H1 (cell line): Measurements from ENCODE around the gene MGMT. TPM values are rescaled to one million over a fixed set of nuclear protein-coding genes. Genes with fewer than 3 reads are reported as not detected.

ENCODE experiments used
- CTCF ChIA-PET: fragments of 300-600 bp; sonication (Branson Sonifier 250); formaldehyde crosslinking; loops from one replicate; lab custom pipeline; 2021; ENCODE audit not compliant: partially characterized antibody; lab: Charles Lee
- POLR2A ChIA-PET: fragments of 300-600 bp; sonication (Branson Sonifier 250); formaldehyde crosslinking; loops from one replicate; lab custom pipeline; 2021; ENCODE audit warnings: inconsistent platforms; ENCODE audit not compliant: partially characterized antibody; lab: Charles Lee
- DNase-seq, 2 experiments: peaks; one replicate each; pipeline versions ENCODE4 v3.0.0 to v3.0.0-alpha.2; 2010 to 2022; ENCODE audit warnings: low spot score in 2 of 2, low read depth in 1 of 2, mixed read lengths in 1 of 2
- FAIRE-seq: peaks from 2 replicates; lab custom pipeline; 2011; peaks lifted over from hg19 to GRCh38; lab: Jason Lieb, UNC
- H2AFZ ChIP-seq: 2 replicates; pipeline ENCODE4 v1.8.1; 2012; ENCODE audit warnings: low read length, inconsistent platforms
- H2AK5ac ChIP-seq: 2 replicates; pipeline ENCODE4 v1.6.1; 2013; ENCODE audit warnings: low read depth, low read length
- H2BK120ac ChIP-seq: replicated peaks from 2 replicates; pipeline ENCODE3; 2013; ENCODE audit warnings: low read depth, low read length, inconsistent platforms
- H2BK12ac ChIP-seq: 2 replicates; pipeline ENCODE4 v1.6.1; 2013; ENCODE audit warnings: low read depth, low read length
- H2BK15ac ChIP-seq: 2 replicates; pipeline ENCODE4 v1.6.1; 2013; ENCODE audit warnings: low read length
- H2BK20ac ChIP-seq: 2 replicates; pipeline ENCODE4 v1.6.1; 2013; ENCODE audit warnings: low read length
- H2BK5ac ChIP-seq: 2 replicates; pipeline ENCODE4 v1.6.1; 2013; ENCODE audit warnings: low read depth, low read length
- H3K14ac ChIP-seq: 2 replicates; pipeline ENCODE4 v1.6.1; 2013; ENCODE audit warnings: inconsistent platforms; ENCODE audit not compliant: insufficient read length
- H3K18ac ChIP-seq: 2 replicates; pipeline ENCODE4 v1.6.1; 2013; ENCODE audit warnings: low read length; ENCODE audit errors: extremely low read depth
- H3K23ac ChIP-seq: 2 replicates; pipeline ENCODE4 v1.6.1; 2013; ENCODE audit warnings: inconsistent platforms; ENCODE audit not compliant: insufficient read length
- H3K23me2 ChIP-seq: 2 replicates; pipeline ENCODE4 v1.6.1; 2013; ENCODE audit warnings: low read depth, low read length
- H3K27ac ChIP-seq: 2 replicates; pipeline ENCODE4 v1.6.1; 2011; ENCODE audit warnings: low read depth, low read length, inconsistent platforms
- H3K27me3 ChIP-seq, 4 experiments: replicated peaks in 1 of 4; 1 replicate in 1 of 4; 2 replicates in 3 of 4; pipeline versions ENCODE4 v1.6.1 to v1.8.1; 2011 to 2013; ENCODE audit warnings: low read length in 3 of 4, mild to moderate bottlenecking in 3 of 4, inconsistent platforms in 2 of 4, mixed read lengths in 2 of 4, moderate library complexity in 1 of 4; ENCODE audit not compliant: control insufficient read depth in 3 of 4, insufficient read depth in 3 of 4; ENCODE audit errors: extremely low read depth in 1 of 4
- H3K36me3 ChIP-seq, 4 experiments: 2 replicates each; pipeline versions ENCODE4 v1.6.1 to v1.8.1; 2011 to 2013; ENCODE audit warnings: mild to moderate bottlenecking in 4 of 4, low read length in 3 of 4, moderate library complexity in 2 of 4, control low read depth in 1 of 4, inconsistent platforms in 1 of 4; ENCODE audit not compliant: insufficient read depth in 4 of 4, control insufficient read depth in 2 of 4
- H3K4ac ChIP-seq: replicated peaks from 2 replicates; pipeline ENCODE3; 2013; ENCODE audit warnings: low read length, low read depth, mixed read lengths, inconsistent platforms; ENCODE audit not compliant: insufficient read length
- H3K4me1 ChIP-seq, 4 experiments: replicated peaks in 1 of 4; 1 replicate in 1 of 4; 2 replicates in 3 of 4; pipeline versions ENCODE4 v1.6.1 to v1.8.1; 2011 to 2013; ENCODE audit warnings: low read length in 3 of 4, inconsistent platforms in 2 of 4, mixed read lengths in 1 of 4; ENCODE audit not compliant: insufficient read depth in 4 of 4, control insufficient read depth in 3 of 4
- H3K4me2 ChIP-seq, 2 experiments: 2 replicates each; pipeline versions ENCODE4 v1.6.1 to v1.8.1; 2011 to 2013; ENCODE audit warnings: low read depth in 2 of 2, low read length in 2 of 2, control low read depth in 1 of 2, inconsistent platforms in 1 of 2, mild to moderate bottlenecking in 1 of 2; ENCODE audit not compliant: insufficient read depth in 1 of 2
- H3K4me3 ChIP-seq, 4 experiments: fragments of 200-600, 300-600 bp in 1 of 4; sonication (generic), shearing (Covaris generic), sonication (Bioruptor Twin) in 1 of 4; 2 replicates each; pipeline versions ENCODE4 v1.5.1 to v1.8.1; 2011 to 2016; ENCODE audit warnings: low read length in 4 of 4, low read depth in 3 of 4, control low read depth in 2 of 4, inconsistent platforms in 2 of 4, mild to moderate bottlenecking in 2 of 4, mixed read lengths in 1 of 4, moderate library complexity in 1 of 4; ENCODE audit not compliant: insufficient read depth in 2 of 4; ENCODE audit errors: extremely low read depth in 1 of 4
- H3K56ac ChIP-seq: replicated peaks from 2 replicates; pipeline ENCODE3; 2013; ENCODE audit warnings: low read depth, mild to moderate bottlenecking, mixed read lengths, low read length, inconsistent platforms; ENCODE audit not compliant: insufficient read length
- H3K79me1 ChIP-seq: 2 replicates; pipeline ENCODE4 v1.6.1; 2013; ENCODE audit warnings: low read depth, low read length, control low read depth
- H3K79me2 ChIP-seq, 2 experiments: 2 replicates each; pipeline versions ENCODE4 v1.6.1 to v1.8.1; 2012 to 2013; ENCODE audit warnings: low read length in 2 of 2, mild to moderate bottlenecking in 2 of 2, inconsistent platforms in 1 of 2; ENCODE audit not compliant: insufficient read depth in 2 of 2, control insufficient read depth in 1 of 2
- H3K9ac ChIP-seq, 4 experiments: replicated peaks in 1 of 4; 1 replicate in 1 of 4; 2 replicates in 3 of 4; pipeline versions ENCODE4 v1.6.1 to v1.8.1; 2011 to 2013; ENCODE audit warnings: low read depth in 3 of 4, low read length in 3 of 4, control low read depth in 2 of 4, mild to moderate bottlenecking in 2 of 4, moderate library complexity in 2 of 4, inconsistent platforms in 1 of 4; ENCODE audit errors: extremely low read depth in 1 of 4
- H3K9me3 ChIP-seq, 2 experiments: 2 replicates each; pipeline versions ENCODE4 v1.6.1 to v1.8.1; 2012 to 2013; ENCODE audit warnings: mild to moderate bottlenecking in 2 of 2, moderate library complexity in 2 of 2, control low read depth in 1 of 2, inconsistent platforms in 1 of 2, low read depth in 1 of 2, low read length in 1 of 2, mixed read lengths in 1 of 2; ENCODE audit not compliant: insufficient read depth in 2 of 2
- H4K20me1 ChIP-seq, 2 experiments: replicated peaks in 1 of 2; 2 replicates each; pipeline versions ENCODE3 to v1.8.1; 2011 to 2013; ENCODE audit warnings: inconsistent platforms in 2 of 2, low read length in 2 of 2, mild to moderate bottlenecking in 1 of 2; ENCODE audit not compliant: insufficient read depth in 2 of 2, control insufficient read depth in 1 of 2
- H4K5ac ChIP-seq: 2 replicates; pipeline ENCODE4 v1.6.1; 2013; ENCODE audit warnings: low read length, low read depth, mixed read lengths, inconsistent platforms; ENCODE audit not compliant: insufficient read length
- H4K8ac ChIP-seq: 2 replicates; pipeline ENCODE4 v1.8.0; 2013; ENCODE audit warnings: mild to moderate bottlenecking, moderate library complexity, low read length, inconsistent platforms; ENCODE audit not compliant: insufficient read depth; ENCODE audit errors: extremely low read depth
- H4K91ac ChIP-seq: replicated peaks from 2 replicates; pipeline ENCODE3; 2013; ENCODE audit warnings: low read length, mixed read lengths, inconsistent platforms; ENCODE audit not compliant: insufficient read length
- CTBP2 ChIP-seq: IDR thresholded peaks from 2 replicates; pipeline ENCODE4 v1.7.0; 2011; ENCODE audit warnings: borderline replicate concordance, mild to moderate bottlenecking, moderate library complexity, mixed read lengths, low read length; ENCODE audit not compliant: insufficient read depth, insufficient read length
- EP300 ChIP-seq, 2 experiments: IDR thresholded peaks; 1 replicate in 1 of 2; 2 replicates in 1 of 2; pipeline ENCODE4 v1.6.1; 2011 to 2012; ENCODE audit warnings: low read depth in 2 of 2, low read length in 2 of 2, mild to moderate bottlenecking in 2 of 2, borderline replicate concordance in 1 of 2, inconsistent platforms in 1 of 2, moderate library complexity in 1 of 2
- FOSL1 ChIP-seq: IDR thresholded peaks from 2 replicates; pipeline ENCODE4 v1.6.1; 2011; ENCODE audit warnings: mild to moderate bottlenecking, low read depth, low read length, moderate library complexity; ENCODE audit not compliant: insufficient read depth
- JUN ChIP-seq: IDR thresholded peaks from 2 replicates; pipeline ENCODE4 v1.6.1; 2011; ENCODE audit warnings: low read depth, mild to moderate bottlenecking, improper control_type of control experiment, low read length
- KDM1A ChIP-seq: fragments of 200-600, 300-600 bp; sonication (generic); IDR thresholded peaks from 2 replicates; pipeline ENCODE4 v1.7.1; 2016; ENCODE audit warnings: mild to moderate bottlenecking, low read length, borderline replicate concordance
- MAFK ChIP-seq: IDR thresholded peaks from 2 replicates; pipeline ENCODE4 v1.6.1; 2012; ENCODE audit warnings: low read depth, mild to moderate bottlenecking, improper control_type of control experiment, low read length
- RAD21 ChIP-seq, 2 experiments: IDR thresholded peaks in 1 of 2; conservative IDR thresholded peaks in 1 of 2; 2 replicates each; pipeline ENCODE4 v1.6.1; 2011; ENCODE audit warnings: low read depth in 2 of 2, low read length in 2 of 2, improper control_type of control experiment in 1 of 2, inconsistent platforms in 1 of 2, mild to moderate bottlenecking in 1 of 2, moderate library complexity in 1 of 2
- SP4 ChIP-seq: IDR thresholded peaks from 2 replicates; pipeline ENCODE4 v1.6.1; 2012; ENCODE audit warnings: low read length, inconsistent platforms
- SUZ12 ChIP-seq: fragments of 200-600 bp; sonication (generic); IDR thresholded peaks from 2 replicates; pipeline ENCODE4 v1.6.1; 2012; ENCODE audit warnings: mild to moderate bottlenecking, inconsistent platforms, low read length, moderate library complexity, mixed read lengths
- WGBS, 2 experiments: shearing (Covaris generic) in 1 of 2; methylation state at CpG; one replicate each; pipeline versions ENCODE4 v1.1.6 to v1.1.7; 2013 to 2015; ENCODE audit warnings: low lambda C conversion rate in 2 of 2, mixed read lengths in 2 of 2, inconsistent platforms in 1 of 2, low coverage in 1 of 2, missing lambda C conversion rate in 1 of 2; ENCODE audit not compliant: insufficient replicate concordance in 2 of 2, insufficient coverage in 1 of 2, insufficient read length in 1 of 2; ENCODE audit errors: extremely low coverage in 1 of 2, missing lambda C conversion rate in 1 of 2; 5-methylcytosine and 5-hydroxymethylcytosine counted together
- polyA plus RNA-seq, 7 experiments: library from polyadenylated mRNA; depleted of rRNA in 3 of 7; stranded (reverse) in 5 of 7; unstranded in 2 of 7; fragments of >200 nt in 5 of 7; fragments of 200-250 nt in 2 of 7; gene quantifications; 1 replicate in 5 of 7; 2 replicates in 1 of 7; 4 replicates in 1 of 7; pipeline versions ENCODE4 v1.2.1 to v1.2.3, GENCODE V29; 2011 to 2013; ENCODE audit warnings: missing spikeins in 2 of 7, mixed read lengths in 2 of 7
- total RNA-seq: library from RNA; stranded (reverse); fragmentation: NEBNext Ultra II Directional; extraction: Animal tissue kit (Norgen Biotek cat#: 25700); gene quantifications from 2 replicates; pipeline ENCODE4 v1.2.1, GENCODE V29; 2021
- TF ChIP-seq, protein P1 (sequence below): IDR thresholded peaks from 2 replicates; pipeline ENCODE4 v1.6.1; 2011; ENCODE audit warnings: low read length, improper control_type of control experiment
- TF ChIP-seq, protein P2 (sequence below): IDR thresholded peaks from 2 replicates; pipeline ENCODE4 v1.6.1; 2012; ENCODE audit warnings: inconsistent platforms

The MGMT gene
- total and polyA plus RNA-seq, 2 of the 8 experiments (the other 6 are each of a cell fraction or from before 2014, with no cell fraction given) = 9.9 to 10.7 TPM

DNA sequence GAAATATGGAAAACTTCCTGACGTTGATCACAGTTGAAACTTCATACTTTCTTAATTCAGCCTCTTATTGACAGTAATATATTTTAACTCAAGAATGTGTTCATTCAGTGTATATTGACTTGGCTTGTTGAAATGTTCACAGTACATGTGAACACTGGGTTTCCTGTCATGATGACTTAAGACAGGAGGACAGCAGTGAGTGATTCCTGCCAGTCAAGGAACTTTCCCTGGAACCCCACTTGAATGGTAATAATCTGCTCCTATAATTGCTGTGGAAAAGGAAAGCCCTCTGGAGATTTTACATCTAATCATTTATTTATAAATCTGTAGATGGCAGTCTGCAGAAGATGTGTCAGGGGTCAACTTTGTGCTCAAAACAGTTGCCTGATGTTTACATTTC, 216.5 kb downstream of the MGMT start:
- H3K56ac ChIP-seq = no peak overlapping the region
- H2BK120ac ChIP-seq = no peak overlapping the region
- H3K9ac ChIP-seq = no peak overlapping the region
- ChIA-PET CTCF (no interaction called here), POLR2A (no interaction called here)
- 90% methylated on average over 1 of the region's 1 CpG; no CpG with 5 or more reads in 1 of the 2 experiments for WGBS, 2 experiments
- H3K23me2 ChIP-seq = no peaks in the 10 kb centered on the region
- H3K79me1 ChIP-seq = no peaks in the 10 kb centered on the region
- no peak overlapping the region for H2AK5ac ChIP-seq
- no peak overlapping the region for H2BK15ac ChIP-seq
- H3K4me3 ChIP-seq = no peak overlapping the region
- H3K23ac ChIP-seq = no peak overlapping the region
- H3K79me2 ChIP-seq = no peaks in the 10 kb centered on the region
- H2BK12ac ChIP-seq = no peak overlapping the region
- H3K4me2 ChIP-seq = no peak overlapping the region
- no peaks in the 10 kb centered on the region for H3K36me3 ChIP-seq
- no peak for DNase-seq
- H3K14ac ChIP-seq = no peak overlapping the region
- no peak overlapping the region for H2BK5ac ChIP-seq
- no peak overlapping the region for H3K4ac ChIP-seq
- no peaks in the 10 kb centered on the region for H3K9me3 ChIP-seq
- no peak overlapping the region for H2BK20ac ChIP-seq
- FAIRE-seq = no peak
- no peak overlapping the region for H3K18ac ChIP-seq
- H3K27ac ChIP-seq = no peak overlapping the region
- H2AFZ ChIP-seq = no peak overlapping the region
- H3K4me1 ChIP-seq = no peaks in the 10 kb centered on the region
- no peaks in the 10 kb centered on the region for H4K20me1 ChIP-seq
- no peak overlapping the region for H4K8ac ChIP-seq
- H3K27me3 ChIP-seq = no peaks in the 10 kb centered on the region
- H4K91ac ChIP-seq = no peak overlapping the region
- H4K5ac ChIP-seq = no peak overlapping the region
- no peak for TF ChIP-seq SUZ12
- TF ChIP-seq CTBP2 = no peak
- TF ChIP-seq JUN = no peak
- TF ChIP-seq EP300 (IDR thresholded peaks at IDR 0.05; ENCODE audit: borderline replicate concordance in 1 of 2, low read depth in 2 of 2, low read length in 2 of 2) = no peak
- no peak for TF ChIP-seq MAFK
- TF ChIP-seq RAD21 (IDR thresholded peaks at IDR 0.05 in 1 of 2, conservative IDR thresholded peaks at IDR 0.05 in 1 of 2; ENCODE audit: low read depth in 2 of 2, low read length in 2 of 2) = no peak
- TF ChIP-seq, protein P1, sequence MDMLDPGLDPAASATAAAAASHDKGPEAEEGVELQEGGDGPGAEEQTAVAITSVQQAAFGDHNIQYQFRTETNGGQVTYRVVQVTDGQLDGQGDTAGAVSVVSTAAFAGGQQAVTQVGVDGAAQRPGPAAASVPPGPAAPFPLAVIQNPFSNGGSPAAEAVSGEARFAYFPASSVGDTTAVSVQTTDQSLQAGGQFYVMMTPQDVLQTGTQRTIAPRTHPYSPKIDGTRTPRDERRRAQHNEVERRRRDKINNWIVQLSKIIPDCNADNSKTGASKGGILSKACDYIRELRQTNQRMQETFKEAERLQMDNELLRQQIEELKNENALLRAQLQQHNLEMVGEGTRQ = no peak
- TF ChIP-seq SP4 = no peak
- TF ChIP-seq, protein P2, sequence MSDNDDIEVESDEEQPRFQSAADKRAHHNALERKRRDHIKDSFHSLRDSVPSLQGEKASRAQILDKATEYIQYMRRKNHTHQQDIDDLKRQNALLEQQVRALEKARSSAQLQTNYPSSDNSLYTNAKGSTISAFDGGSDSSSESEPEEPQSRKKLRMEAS = no peak
- no peak for TF ChIP-seq KDM1A
- TF ChIP-seq FOSL1 = no peak
